A673 (cell line): ENCODE data around the gene UBASH3B. TPM values are rescaled to one million over a fixed set of nuclear protein-coding genes. Genes with fewer than 3 reads are reported as not detected.

Source experiments
- BruUV-seq: library from RNA; stranded (reverse); fragments of 400-500 nt; replicated peaks from 2 replicates; lab custom pipeline; 2021; lab: Mats Ljungman, UMichigan
- CTCF ChIA-PET: fragments of 300-600 bp; sonication (Branson Sonifier 250); formaldehyde crosslinking; loops from one replicate; lab custom pipeline; 2022; ENCODE audit warnings: antibody characterized with exemption; lab: Charles Lee
- POLR2A ChIA-PET: fragments of 300-600 bp; sonication (Branson Sonifier 250); formaldehyde crosslinking; loops from one replicate; lab custom pipeline; 2022; ENCODE audit warnings: antibody characterized with exemption; ENCODE audit not compliant: low non-redundant PET; lab: Charles Lee
- DNase-seq: peaks from one replicate; pipeline ENCODE4 v3.0.0-alpha.2; 2015; ENCODE audit warnings: low spot score
- H3K27ac ChIP-seq: fragments of 200-600 bp; sonication (generic); 2 replicates; pipeline ENCODE4 v1.5.1; 2016; ENCODE audit warnings: mixed run types, low read depth, mild to moderate bottlenecking, mixed read lengths, antibody characterized with exemption, low read length; ENCODE audit not compliant: poor library complexity, severe bottlenecking
- H3K27me3 ChIP-seq: fragments of 200-600 bp; sonication (generic); replicated peaks from 2 replicates; pipeline ENCODE4 v1.6.1; 2017; ENCODE audit warnings: mixed run types, low read depth, mild to moderate bottlenecking, mixed read lengths, antibody characterized with exemption, low read length; ENCODE audit not compliant: insufficient read depth, poor library complexity
- H3K36me3 ChIP-seq: fragments of 200-600 bp; sonication (generic); 2 replicates; pipeline ENCODE4 v1.6.1; 2016; ENCODE audit warnings: mixed run types, mild to moderate bottlenecking, mixed read lengths, antibody characterized with exemption, low read length; ENCODE audit not compliant: insufficient read depth, poor library complexity, severe bottlenecking
- H3K4me1 ChIP-seq: fragments of 200-600 bp; sonication (generic); 2 replicates; pipeline ENCODE4 v1.6.1; 2017; ENCODE audit warnings: mixed run types, mild to moderate bottlenecking, mixed read lengths, antibody characterized with exemption, low read length; ENCODE audit not compliant: insufficient read depth, poor library complexity, severe bottlenecking
- H3K4me3 ChIP-seq: fragments of 200-600 bp; sonication (generic); 2 replicates; pipeline ENCODE4 v1.5.1; 2016; ENCODE audit warnings: low read depth, mixed run types, mild to moderate bottlenecking, mixed read lengths, low read length; ENCODE audit not compliant: poor library complexity, severe bottlenecking
- H3K9me3 ChIP-seq: fragments of 200-600 bp; sonication (generic); 2 replicates; pipeline ENCODE4 v1.6.1; 2016; ENCODE audit warnings: mixed run types, low read depth, mild to moderate bottlenecking, mixed read lengths, antibody characterized with exemption, low read length; ENCODE audit not compliant: poor library complexity, severe bottlenecking
- CTCF ChIP-seq: fragments of 300-800, 200-600 bp; sonication (generic); conservative IDR thresholded peaks from 2 replicates; pipeline ENCODE4 v1.5.1; 2017; ENCODE audit warnings: low read depth, mild to moderate bottlenecking, antibody characterized with exemption, low read length, moderate library complexity, mixed read lengths
- EZH2 ChIP-seq: fragments of 200-600 bp; sonication (generic); IDR thresholded peaks from 2 replicates; pipeline ENCODE4 v1.6.1; 2017; ENCODE audit warnings: borderline replicate concordance, low read depth, mild to moderate bottlenecking, mixed read lengths, antibody characterized with exemption, low read length; ENCODE audit not compliant: poor library complexity, severe bottlenecking
- intact Hi-C: fragments of 100-400 bp; cut with micrococcal nuclease; formaldehyde crosslinking; loops from one replicate; pipeline ENCODE4 v1.10.0; 2022; ENCODE audit not compliant: unreplicated experiment
- total RNA-seq: library from RNA; stranded (reverse); gene quantifications from 2 replicates; pipeline ENCODE4 v1.2.3, GENCODE V29; 2021

UBASH3B gene
- total RNA-seq, 1 experiment from 2014 or later = 15.3 TPM

- no TSS peak for BruUV-seq
- POLR2A ChIA-PET = no interaction called here
Measured at GRCh38 chr11:122723576-122723975, 68.1 kb downstream of the UBASH3B start.

GRCh38 chr11:122724520-122724919, 69.0 kb downstream of the UBASH3B start:
- POLR2A ChIA-PET = no interaction called here
- CTCF ChIA-PET = no interaction called here

More at GRCh38 chr11:122723576-122723975, 68.1 kb downstream of the UBASH3B start:
- no peaks in the 10 kb centered on the region for H3K36me3 ChIP-seq
- H3K4me1 ChIP-seq = peaks cover 29% of the 10 kb centered on the region
- DNase-seq = no peak
- CTCF ChIA-PET = no interaction called here
- TF ChIP-seq CTCF = no peak
- no peak for TF ChIP-seq EZH2
- intact Hi-C loops = no loop called here
- no peaks in the 10 kb centered on the region for H3K27me3 ChIP-seq
- H3K27ac ChIP-seq = no peak overlapping the region
- H3K4me3 ChIP-seq = no peak overlapping the region
- no peaks in the 10 kb centered on the region for H3K9me3 ChIP-seq

GRCh38 chr11:122726028-122726427, 70.5 kb downstream of the UBASH3B start:
- Histone ChIP-seq H3K27ac (no peak overlapping the region), H3K9me3 (no peaks in the 10 kb centered on the region), H3K4me1 (peaks cover 29% of the 10 kb centered on the region), H3K4me3 (no peak overlapping the region), H3K27me3 (no peaks in the 10 kb centered on the region), H3K36me3 (no peaks in the 10 kb centered on the region)
- CTCF ChIA-PET = no interaction called here
- no TSS peak for BruUV-seq
- no peak for DNase-seq
- TF ChIP-seq CTCF (no peak), EZH2 (no peak)
- POLR2A ChIA-PET = no interaction called here
- intact Hi-C loops = no loop called here

More at GRCh38 chr11:122724520-122724919, 69.0 kb downstream of the UBASH3B start:
- peaks cover 29% of the 10 kb centered on the region for H3K4me1 ChIP-seq
- H3K9me3 ChIP-seq = no peaks in the 10 kb centered on the region
- TF ChIP-seq EZH2 (no peak), CTCF (no peak)
- DNase-seq = no peak
- no peak overlapping the region for H3K27ac ChIP-seq
- intact Hi-C loops = no loop called here
- no TSS peak for BruUV-seq
- H3K4me3 ChIP-seq = no peak overlapping the region
- no peaks in the 10 kb centered on the region for H3K27me3 ChIP-seq
- no peaks in the 10 kb centered on the region for H3K36me3 ChIP-seq
